SW 1271 (cell line): ENCODE results near the gene EXOC5.

Experiments
- DNase-seq, 2 experiments: peaks; one replicate each; lab custom pipeline; 2025; lab: John Stamatoyannopoulos, UW

EXOC5 gene, protein sequence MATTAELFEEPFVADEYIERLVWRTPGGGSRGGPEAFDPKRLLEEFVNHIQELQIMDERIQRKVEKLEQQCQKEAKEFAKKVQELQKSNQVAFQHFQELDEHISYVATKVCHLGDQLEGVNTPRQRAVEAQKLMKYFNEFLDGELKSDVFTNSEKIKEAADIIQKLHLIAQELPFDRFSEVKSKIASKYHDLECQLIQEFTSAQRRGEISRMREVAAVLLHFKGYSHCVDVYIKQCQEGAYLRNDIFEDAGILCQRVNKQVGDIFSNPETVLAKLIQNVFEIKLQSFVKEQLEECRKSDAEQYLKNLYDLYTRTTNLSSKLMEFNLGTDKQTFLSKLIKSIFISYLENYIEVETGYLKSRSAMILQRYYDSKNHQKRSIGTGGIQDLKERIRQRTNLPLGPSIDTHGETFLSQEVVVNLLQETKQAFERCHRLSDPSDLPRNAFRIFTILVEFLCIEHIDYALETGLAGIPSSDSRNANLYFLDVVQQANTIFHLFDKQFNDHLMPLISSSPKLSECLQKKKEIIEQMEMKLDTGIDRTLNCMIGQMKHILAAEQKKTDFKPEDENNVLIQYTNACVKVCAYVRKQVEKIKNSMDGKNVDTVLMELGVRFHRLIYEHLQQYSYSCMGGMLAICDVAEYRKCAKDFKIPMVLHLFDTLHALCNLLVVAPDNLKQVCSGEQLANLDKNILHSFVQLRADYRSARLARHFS

DNA sequence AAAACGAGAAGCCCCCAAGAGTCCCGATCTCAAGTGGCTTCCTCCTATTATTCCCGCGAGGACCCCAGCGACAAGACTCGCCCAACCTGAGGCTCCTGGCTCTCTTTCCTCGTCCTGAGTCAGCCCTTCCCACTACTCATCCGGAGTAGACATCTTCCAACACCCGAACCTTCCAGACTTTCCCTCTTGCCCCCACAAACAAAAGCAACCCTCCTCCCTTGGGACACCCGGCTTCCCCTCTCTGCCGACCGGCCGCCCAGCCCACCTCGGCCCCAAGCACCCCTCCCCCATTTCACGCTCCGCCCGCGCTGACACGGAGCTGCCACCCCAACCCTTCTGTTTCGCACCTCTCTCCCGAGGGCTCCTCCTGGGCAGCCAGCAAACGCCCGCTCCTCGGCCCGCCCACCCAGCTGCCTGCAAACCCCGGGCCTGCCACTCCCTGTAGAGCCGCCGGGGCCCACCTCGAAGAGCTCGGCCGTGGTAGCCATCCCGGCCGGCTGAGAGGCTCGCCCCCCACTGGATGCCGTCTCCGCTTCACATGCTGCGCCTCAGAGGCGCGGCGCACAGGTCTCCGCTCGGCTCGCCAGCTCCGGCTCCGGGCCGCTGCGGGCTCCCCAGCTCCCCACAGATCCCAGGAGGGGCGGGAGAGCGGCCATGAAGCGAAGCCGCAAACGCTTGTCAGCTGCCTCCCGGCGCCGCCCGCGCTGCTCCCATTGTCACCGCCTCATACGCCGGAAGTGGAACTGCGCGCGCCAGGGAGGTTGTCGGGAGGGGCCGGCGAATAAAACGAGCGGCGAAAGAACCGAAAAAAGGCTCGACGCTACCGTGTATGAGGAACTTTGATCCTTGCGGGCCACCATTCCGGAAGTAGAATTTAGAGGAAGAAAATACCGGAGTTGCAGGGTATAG is at the start of gene EXOC5, which contains the start of gene AP5M1:
TSS of gene EXOC5 (minus strand) at position 745 of the 909 bp plus-strand sequence. CDS start at position 488, 257 bp downstream.
TSS of gene AP5M1 (plus strand) at position 811 of the 909 bp plus-strand sequence. CDS start 344 bp downstream, outside the sequence.
- peak; percentile 64 to 92 for DNase-seq

DNA sequence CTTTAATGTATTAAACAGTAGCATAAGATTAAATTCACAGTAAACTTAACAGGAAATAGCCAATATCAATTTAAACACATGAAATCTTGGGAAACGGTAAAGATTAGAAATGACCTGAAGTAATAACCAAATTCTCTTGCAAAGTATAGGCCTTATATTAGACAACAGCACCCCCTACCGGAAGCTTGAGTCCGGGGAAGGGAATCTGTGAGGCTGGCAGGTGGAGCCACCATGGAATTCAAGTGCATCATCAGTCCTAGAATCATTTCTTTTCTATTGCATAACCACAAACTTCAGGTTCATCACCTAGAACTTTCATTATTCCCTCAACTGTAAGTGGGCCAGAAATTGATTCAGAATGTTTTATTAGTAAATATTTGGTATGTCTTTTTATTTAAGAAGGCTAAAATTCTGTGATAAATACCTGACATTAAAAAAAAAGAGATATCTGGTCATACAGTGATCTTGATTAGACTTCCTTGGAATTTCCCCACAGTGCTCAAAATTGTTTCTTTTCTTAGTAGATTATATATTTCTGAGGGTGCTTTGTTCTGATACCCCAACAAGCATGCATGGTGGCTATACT is 48.6 kb upstream of the EXOC5 start:
- DNase-seq: peak; percentile 30 to 73

DNA sequence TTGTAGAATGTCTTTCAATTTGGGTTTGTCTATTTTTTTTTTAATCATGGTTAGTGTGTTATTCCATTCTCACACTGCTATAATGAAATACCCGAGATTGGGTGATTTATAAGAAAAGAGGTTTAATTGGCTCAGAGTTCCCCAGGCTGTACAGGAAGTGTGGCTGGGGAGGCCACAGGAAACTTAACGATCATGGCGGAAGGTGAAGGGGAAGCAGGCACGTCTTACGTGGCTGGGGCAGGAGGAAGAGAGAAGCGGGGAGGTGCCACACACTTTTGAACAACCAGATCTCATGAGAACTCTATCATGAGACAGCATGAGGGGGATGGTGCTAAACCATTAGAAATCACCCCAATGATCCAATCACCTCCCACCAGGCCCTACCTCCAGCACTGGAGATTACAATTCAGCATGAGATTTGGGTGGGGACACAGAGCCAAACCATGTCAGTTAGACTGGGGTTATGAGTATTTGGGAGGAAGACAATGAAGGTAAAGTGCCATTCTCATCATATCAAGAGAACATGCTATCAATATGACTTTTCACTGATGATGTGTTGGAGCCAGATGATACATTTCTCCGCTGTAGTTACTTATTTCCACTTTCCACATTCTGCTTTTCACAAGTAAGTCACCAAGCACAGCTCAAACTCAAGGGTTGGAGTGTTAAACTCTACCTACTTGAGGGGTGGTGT is 45.8 kb upstream of the EXOC5 start:
- DNase-seq: no peak

DNA sequence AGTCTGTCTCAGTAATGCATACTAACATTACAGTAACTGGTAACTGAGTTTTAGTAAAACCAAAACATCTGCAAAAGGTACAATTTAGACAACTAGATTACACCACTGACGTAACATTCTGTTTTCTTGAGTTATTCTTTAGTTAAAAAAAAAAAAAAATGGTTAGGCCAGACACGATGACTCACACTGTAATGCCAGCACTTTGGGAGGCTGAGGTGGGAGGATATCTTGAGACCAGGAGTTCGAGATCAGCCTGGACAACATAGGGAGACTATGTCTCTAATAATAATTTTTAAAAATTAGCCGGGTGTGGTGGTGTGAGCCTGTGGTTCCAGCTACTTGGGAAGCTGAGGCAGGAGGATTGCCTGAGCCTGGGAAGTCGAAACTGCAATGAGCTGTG is 34.2 kb upstream of the EXOC5 start:
- DNase-seq: no peak

DNA sequence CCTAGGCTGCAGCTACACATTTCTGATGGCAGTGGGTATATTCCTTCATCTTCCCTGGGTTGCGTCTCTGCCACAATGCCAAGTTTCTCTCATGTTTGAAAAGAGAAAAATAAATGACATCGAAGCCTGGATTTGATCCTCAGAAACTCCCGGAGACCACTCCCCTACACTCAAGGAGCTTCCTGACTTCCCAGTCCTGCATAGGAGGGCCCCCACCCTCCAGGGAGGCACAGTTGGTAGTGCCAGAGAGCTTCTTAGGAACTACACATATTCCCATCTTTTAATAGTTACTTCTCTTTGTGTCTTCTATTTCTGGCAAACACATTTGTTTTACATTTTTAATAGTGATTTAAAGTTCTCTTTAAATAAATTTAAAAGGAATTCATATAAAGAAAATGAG is 30.8 kb upstream of the EXOC5 start:
- DNase-seq: no peak

DNA sequence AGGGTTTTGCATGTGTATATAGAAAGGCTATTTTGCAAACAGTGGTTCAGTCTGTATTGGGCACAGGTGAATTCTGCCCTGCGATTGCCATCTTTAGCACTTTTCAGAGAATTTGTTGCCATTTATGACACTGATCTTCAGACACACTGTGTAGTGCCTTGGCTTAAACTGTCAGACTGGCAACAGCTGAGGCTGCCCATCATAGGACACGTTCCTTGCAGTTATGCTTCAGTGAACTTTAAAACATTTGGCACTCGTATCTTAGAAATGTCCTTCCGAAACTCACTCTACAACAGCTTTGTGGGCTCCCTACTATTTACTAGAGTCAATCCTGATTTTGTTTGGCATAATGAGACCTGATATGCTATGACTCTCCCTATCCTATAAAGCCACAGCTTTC is 29.1 kb upstream of the EXOC5 start:
- DNase-seq: no peak

DNA sequence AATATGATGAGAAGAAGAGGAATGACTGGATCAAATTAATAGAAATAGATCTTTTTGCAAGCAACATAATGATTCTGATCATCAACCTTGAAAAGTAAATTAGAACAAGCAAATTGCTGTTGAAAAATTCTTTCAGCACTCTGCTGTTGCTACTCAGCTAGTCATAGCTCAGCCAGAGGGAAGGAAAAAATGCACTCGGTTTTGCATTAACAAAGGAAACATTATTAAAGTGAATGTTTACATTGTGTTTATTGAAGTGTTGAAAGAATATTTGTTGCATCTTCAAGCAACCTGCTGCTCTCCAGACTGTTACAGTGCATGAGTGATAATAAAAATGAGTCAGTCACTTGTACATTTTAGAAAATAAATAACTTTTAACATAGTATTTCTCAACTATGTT is 26.5 kb upstream of the EXOC5 start:
- no peak for DNase-seq

DNA sequence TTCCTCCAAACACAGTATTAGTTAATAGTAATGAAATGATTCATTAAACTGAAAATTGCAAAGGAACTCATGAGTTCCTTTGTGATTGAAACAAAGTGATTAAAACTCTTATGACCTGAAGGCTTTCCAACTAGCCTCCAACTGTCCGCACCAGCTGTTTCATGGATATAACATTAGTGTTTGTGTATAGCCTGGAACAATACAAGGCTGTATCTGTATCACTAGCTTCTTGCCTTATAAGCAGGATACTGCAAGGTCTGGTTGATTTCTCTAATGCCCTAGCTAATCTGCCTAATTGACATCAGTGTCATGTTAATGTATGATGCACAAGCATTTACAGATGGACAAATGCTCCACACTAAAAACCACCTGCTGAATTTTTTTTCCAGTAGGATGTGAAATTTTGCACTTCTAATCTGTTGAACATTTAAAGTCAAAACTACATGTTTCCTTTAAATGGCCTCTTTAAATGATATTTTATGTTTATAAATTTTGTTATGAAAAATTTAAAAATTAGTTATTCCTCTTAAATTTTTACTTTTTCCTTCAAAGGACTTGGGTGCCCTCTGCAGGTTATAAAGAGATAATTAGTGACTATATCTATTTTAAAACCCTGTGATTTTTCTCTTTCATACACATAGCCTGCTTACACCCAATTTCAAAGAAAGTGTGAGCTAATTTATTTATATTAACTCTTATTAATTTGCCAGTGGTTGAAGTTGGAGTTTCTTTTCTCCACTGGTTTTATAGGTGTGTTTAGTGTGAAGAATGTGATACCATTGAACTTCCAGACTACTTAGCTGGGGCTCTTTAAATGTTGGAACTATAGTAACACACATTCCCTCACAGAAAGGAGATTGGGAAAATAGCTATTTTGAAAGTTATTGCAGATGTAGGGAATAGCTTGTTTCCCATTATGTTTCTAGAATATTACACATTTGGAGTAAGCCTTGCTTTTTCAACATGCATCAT is 25.4 kb upstream of the EXOC5 start:
- peak in 1 of 2 experiments; percentile 20 for DNase-seq

DNA sequence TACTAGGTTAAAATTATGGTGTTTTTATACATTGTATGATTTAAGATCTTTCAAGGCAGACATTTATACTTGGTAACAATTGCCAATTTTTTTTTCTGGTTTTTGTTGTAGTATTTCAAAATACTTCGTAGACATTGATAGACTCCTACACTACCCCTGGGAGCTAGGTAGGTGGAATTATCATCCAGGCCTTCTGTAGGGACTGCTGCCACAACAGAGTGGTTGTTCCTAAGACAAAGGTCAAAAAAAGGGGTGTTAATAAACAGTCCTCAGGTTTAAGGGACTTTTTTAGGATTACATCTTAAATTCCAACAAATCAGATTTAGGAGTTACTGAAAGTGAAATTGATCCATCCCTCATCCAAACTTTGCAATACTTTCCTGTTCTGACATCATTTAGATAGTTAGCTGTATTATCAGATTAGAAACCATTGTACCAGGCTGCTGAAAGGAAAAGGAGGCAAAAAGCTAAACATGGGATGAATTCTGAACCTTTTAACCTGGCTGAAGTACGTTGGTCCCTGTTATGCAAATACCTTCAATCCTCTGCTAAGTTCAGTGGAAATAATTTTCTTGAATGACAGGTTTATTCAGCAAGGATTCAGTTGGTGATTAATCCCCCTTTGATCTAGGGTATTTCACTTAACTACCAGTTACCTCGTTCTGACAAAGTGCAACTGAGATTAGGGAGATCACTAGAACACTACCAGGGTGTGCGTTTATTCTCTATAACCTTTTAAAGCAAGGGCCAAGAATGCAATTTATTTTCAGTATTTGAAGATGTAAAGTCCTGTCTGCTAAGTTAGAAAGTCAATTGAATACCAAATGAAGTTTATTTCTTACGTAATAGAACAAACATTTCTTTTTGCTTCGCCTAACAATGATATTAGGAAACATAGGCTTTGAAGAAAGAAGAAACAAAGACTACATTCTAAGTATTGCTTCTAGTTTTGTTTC is 23.3 kb upstream of the EXOC5 start:
- no peak for DNase-seq

DNA sequence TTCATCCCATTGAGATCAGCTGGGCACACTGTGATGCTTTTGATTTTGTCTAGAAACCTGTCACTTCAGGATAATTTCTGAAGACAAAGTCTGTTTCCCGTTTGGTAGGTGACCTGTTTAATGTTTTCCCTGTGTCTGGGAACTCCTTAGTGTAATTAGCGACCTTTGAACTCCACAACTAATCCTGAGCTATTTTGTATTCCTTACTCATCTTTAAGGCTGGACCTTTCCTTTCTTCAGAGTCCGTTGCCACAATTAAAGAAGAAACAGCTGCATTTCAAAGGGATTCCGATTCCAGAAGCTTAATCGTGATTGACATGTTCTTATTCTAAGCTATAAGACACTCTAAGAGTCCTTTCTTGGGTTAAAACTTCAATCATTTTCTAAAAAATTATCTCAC is 22.0 kb upstream of the EXOC5 start:
- DNase-seq: no peak

DNA sequence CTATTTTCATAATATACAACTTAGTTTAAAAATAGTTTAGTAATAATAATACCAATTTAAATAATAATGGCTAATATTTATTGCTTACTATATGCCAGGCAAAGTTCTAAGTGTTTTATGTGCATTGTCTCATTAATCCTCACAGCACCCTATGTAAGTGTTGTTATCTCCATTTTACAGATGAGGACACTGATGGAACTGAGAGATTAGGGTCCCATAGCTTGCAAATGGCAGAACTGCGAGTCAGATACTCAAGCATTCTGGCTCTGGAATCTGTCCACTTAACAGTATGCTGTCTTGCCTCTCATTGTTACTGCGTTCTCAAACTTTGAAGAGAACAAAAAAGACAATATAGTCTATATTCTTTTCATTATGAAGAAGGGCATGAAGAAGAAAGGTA is 19.0 kb upstream of the EXOC5 start:
- DNase-seq: no peak

DNA sequence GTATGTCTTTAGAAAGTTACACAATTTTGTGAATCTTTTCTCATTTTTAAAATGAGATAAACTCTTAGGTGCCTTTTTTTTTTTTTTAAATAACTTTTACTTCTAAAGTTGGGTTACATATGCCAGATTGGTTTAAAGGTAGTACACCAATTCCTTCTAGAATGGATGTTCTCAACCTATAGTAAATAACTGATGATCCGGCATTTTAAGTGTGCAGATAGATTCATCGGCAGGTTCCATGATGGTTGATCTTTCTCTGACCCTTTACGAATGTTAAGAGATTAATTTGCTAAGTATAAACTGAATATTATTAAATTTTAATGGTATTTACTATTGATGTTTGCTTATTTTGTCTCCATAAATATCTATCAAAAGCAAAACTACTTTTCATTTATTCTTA is 8.4 kb upstream of the EXOC5 start:
- no peak for DNase-seq

DNA sequence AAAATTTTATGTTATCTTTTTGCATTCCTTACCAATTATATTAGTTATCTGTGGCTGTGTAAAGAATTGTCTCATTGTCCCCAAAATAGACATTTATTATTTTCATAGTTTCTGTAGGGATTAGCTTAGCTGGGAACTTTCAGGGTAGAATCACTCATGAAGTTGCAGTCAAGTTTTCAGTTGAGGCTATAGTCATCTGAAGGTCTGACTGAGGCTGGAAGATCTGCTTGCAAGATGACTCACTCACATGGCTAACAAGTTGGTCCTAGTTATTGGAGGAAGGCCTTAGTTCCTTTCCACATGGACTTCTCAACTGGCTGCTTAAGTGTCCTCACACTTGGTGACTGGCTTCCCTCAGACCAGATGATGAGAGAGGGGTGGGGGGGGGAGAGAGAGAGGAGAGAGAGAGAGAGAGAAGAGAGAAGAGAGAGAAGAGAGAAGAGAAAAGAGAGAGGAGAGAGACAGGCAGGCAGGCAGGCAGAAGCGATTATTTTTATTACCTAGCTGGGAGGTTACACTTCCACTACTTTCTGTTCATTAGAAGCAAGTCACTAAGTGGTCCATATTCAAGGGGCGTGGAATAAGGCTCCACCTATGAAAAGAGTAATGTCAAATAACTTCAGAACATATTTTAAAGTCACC is 6.4 kb upstream of the EXOC5 start:
- no peak for DNase-seq

DNA sequence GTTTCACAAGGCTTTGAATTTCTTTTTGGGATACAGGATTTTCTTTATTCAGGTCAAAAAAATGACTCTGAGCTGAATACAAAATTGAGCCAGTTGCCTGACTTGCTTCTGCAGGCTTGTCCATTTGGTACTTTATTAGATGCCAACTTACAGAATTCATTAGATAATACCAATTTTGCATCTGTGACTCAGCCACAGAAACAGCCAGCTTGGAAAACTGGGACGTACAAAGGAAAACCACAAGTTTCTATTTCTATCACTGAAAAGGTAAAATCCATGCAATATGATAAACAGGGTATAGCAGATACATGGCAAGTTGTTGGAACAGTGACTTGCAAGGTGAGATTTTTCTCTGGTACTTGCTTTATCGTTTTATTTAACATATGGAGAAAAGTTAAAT is 5.8 kb upstream of the EXOC5 start:
- no peak for DNase-seq

DNA sequence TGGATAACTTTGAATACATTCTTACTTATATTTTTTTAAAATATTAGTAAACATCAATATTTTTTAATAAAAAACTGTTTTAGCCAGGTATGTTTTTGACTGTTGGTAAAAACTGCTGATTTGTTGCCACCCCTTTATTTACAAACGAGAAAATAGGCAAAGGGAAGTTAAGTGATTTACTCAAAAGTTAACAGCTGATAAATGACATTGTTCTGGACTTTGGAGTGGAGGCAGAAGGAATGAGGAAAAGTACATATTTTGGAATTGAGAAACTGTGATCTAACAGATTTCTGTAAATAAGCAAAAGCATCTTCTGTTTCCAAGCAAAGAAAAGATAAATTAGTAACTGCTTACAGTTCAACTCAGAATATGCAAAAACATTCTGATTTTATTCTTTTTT is 4.5 kb upstream of the EXOC5 start:
- no peak for DNase-seq

DNA sequence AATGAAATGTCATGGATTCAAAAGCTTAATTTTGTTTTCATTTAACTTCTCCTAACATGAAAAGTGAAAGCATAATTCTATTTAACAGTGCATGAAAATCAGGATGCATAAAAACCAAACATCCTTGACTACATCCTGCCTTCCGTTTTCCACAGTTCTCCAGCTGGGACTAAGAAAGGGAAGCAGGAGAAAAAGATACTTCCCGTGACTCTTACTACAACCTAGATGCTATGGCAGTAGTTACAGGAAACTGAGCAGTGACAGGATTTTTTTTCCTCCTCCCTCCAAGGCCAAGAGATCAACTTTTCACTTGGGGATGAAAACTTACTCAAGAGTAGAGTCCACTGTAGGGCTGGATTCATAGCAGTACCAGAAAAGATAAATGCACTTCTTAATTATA is 2.6 kb downstream of the EXOC5 start:
- DNase-seq: no peak

DNA sequence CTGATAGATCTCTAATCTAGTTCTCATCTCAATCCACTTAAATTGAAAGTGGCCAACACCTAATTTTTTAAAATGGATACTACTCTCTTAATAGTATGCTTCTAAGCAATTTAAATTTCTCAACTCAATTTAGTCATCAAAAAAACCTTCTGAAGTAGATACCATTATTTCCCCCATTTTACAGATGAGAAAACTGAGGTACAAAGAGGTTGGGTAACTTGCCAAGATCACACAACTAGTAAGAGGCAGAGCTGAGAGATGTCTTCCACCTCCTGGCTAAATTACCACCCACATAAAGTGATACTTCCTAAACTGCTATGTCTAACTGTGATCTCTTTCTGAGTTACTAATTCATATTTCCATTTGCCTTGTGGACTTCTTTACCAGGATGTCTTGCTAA is 6.6 kb downstream of the EXOC5 start:
- no peak for DNase-seq

DNA sequence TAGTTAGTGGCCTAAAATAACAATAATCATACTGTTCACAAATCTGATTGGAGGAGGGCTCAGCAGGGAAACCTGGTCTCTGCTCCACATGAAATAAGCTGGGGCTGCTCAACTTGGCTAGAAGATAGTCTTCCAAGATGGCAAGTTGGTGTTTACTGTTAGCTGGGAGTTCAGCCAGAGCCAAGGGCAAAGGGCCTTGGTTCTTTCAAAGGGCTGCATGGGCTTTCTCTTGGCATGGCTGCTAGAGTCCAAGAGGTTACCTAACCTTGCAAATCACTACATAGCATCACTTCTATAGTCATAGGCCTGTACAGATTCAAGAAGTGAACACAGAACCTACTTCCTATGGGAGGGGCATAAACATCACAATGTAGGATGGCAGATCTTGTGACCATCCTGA is 7.1 kb downstream of the EXOC5 start:
- DNase-seq: no peak
